Measurements from ENCODE around the gene OR4C3. TPM values are rescaled to one million over a fixed set of nuclear protein-coding genes. Genes with fewer than 3 reads are reported as not detected.
"Not testable (repeated sequence)": the region's sequence is repeated elsewhere in the genome, so short reads cannot be mapped to it uniquely, and the experiment has no call there.

OR4C3 gene
- total RNA-seq (2022) = not detected in 2 replicates
- Bru-seq, nascent RNA = not detected
- not detected for BruChase-seq, experiment 1, labeled RNA remaining after a 6-hour chase
- BruChase-seq, experiment 2, labeled RNA remaining after a 2-hour chase = not detected
- long read RNA-seq = 0 reads

GRCh38 chr11:48324620-48325019 is at the start of gene OR4C3:
OR4C3 (plus strand) TSS chr11:48324920; CDS start chr11:48325022, 102 bp downstream.
- H3K9me3 Mint-ChIP-seq (ENCODE audit: unreplicated experiment); H3K27me3 Mint-ChIP-seq (ENCODE audit: insufficient read depth, unreplicated experiment); H3K27ac Mint-ChIP-seq (ENCODE audit: low read depth, unreplicated experiment); BruUV-seq (replicated peaks); CTCF ChIA-PET; POLR2A ChIA-PET; intact Hi-C loops (cut with micrococcal nuclease); H3K4me3 Mint-ChIP-seq (ENCODE audit: unreplicated experiment); DNase-seq (ENCODE audit: unreplicated experiment); H3K4me1 Mint-ChIP-seq (ENCODE audit: insufficient read depth, unreplicated experiment); H3K36me3 Mint-ChIP-seq (ENCODE audit: insufficient read depth, unreplicated experiment): not testable (repeated sequence)

- ChIA-PET POLR2A (no interaction called here), CTCF (no interaction called here)
- Mint-ChIP-seq H3K9me3 (ENCODE audit: unreplicated experiment) (no peaks in the 10 kb centered on the region), H3K4me1 (ENCODE audit: insufficient read depth, unreplicated experiment) (no peaks in the 10 kb centered on the region), H3K36me3 (ENCODE audit: insufficient read depth, unreplicated experiment) (no peaks in the 10 kb centered on the region), H3K27ac (ENCODE audit: low read depth, unreplicated experiment) (no peak within 1 kb of the TSS), H3K4me3 (ENCODE audit: unreplicated experiment) (no peak within 1 kb of the TSS), H3K27me3 (ENCODE audit: insufficient read depth, unreplicated experiment) (no peaks in the 10 kb centered on the region)
- intact Hi-C loops (cut with micrococcal nuclease) = loop anchor here (2.0 to 5.0 kb wide), 3 partner anchors 133 to 1221 kb away; no protein-coding TSS in a partner anchor
- TF ChIP-seq CTCF (IDR thresholded peaks at IDR 0.05; ENCODE audit: unreplicated experiment) = no peak
- no TSS peak for BruUV-seq (replicated peaks)
- DNase-seq (ENCODE audit: unreplicated experiment) = no peak
These were observed 18.8 kb upstream of the OR4C3 start, which contains the start of gene OR4S1 for GRCh38 chr11:48305923-48306322. OR4S1 (plus strand) TSS chr11:48306223; CDS start chr11:48306223, 0 bp downstream.

GRCh38 chr11:48307760-48308386 is 16.8 kb upstream of the OR4C3 start:
- Mint-ChIP-seq H3K4me1 (ENCODE audit: insufficient read depth, unreplicated experiment) (no peaks in the 10 kb centered on the region), H3K36me3 (ENCODE audit: insufficient read depth, unreplicated experiment) (no peaks in the 10 kb centered on the region), H3K9me3 (ENCODE audit: unreplicated experiment) (no peaks in the 10 kb centered on the region), H3K27me3 (ENCODE audit: insufficient read depth, unreplicated experiment) (no peaks in the 10 kb centered on the region), H3K27ac (ENCODE audit: low read depth, unreplicated experiment) (no peak overlapping the region), H3K4me3 (ENCODE audit: unreplicated experiment) (no peak overlapping the region)
- intact Hi-C loops (cut with micrococcal nuclease) = loop anchor here (2.0 to 5.0 kb wide), 3 partner anchors 135 to 1219 kb away; no protein-coding TSS in a partner anchor
- DNase-seq (ENCODE audit: unreplicated experiment) = peak; percentile 72
- BruUV-seq (replicated peaks) = no TSS peak
- CTCF ChIA-PET = interaction anchor here (0.6 to 3.0 kb wide), 33 partner anchors 9 to 1221 kb away, joined by 3 to 14 read pairs (median 3); no protein-coding TSS in a partner anchor
- TF ChIP-seq CTCF (IDR thresholded peaks at IDR 0.05; ENCODE audit: unreplicated experiment) = peak; percentile 92
- POLR2A ChIA-PET = interaction anchor here (0.6 kb wide), 1 partner anchor 361 kb away, joined by 3 read pairs; no protein-coding TSS in a partner anchor

GRCh38 chr11:48313590-48313989 is 11.1 kb upstream of the OR4C3 start:
- H3K27ac Mint-ChIP-seq (ENCODE audit: low read depth, unreplicated experiment); DNase-seq (ENCODE audit: unreplicated experiment); H3K36me3 Mint-ChIP-seq (ENCODE audit: insufficient read depth, unreplicated experiment); H3K27me3 Mint-ChIP-seq (ENCODE audit: insufficient read depth, unreplicated experiment); H3K9me3 Mint-ChIP-seq (ENCODE audit: unreplicated experiment); BruUV-seq (replicated peaks); H3K4me1 Mint-ChIP-seq (ENCODE audit: insufficient read depth, unreplicated experiment); intact Hi-C loops (cut with micrococcal nuclease); POLR2A ChIA-PET; H3K4me3 Mint-ChIP-seq (ENCODE audit: unreplicated experiment): not testable (repeated sequence)
- CTCF ChIA-PET = interaction anchor here (0.7 kb wide), 1 partner anchor 175 kb away, joined by 3 read pairs; the partner anchor contains the start of gene OR4A47

GRCh38 chr11:48319813-48320212 is 4.9 kb upstream of the OR4C3 start:
- CTCF ChIA-PET; H3K36me3 Mint-ChIP-seq (ENCODE audit: insufficient read depth, unreplicated experiment); H3K27ac Mint-ChIP-seq (ENCODE audit: low read depth, unreplicated experiment); H3K27me3 Mint-ChIP-seq (ENCODE audit: insufficient read depth, unreplicated experiment); DNase-seq (ENCODE audit: unreplicated experiment); H3K9me3 Mint-ChIP-seq (ENCODE audit: unreplicated experiment); intact Hi-C loops (cut with micrococcal nuclease); H3K4me3 Mint-ChIP-seq (ENCODE audit: unreplicated experiment); BruUV-seq (replicated peaks); H3K4me1 Mint-ChIP-seq (ENCODE audit: insufficient read depth, unreplicated experiment); POLR2A ChIA-PET: not testable (repeated sequence)
